ENCODE data around the gene SYK. TPM values are rescaled to one million over a fixed set of nuclear protein-coding genes. Genes with fewer than 3 reads are reported as not detected.

SYK gene
- polyA plus RNA-seq, 1 of the 3 experiments (the other 2 are of a cell fraction), result not detected

- ChIA-PET POLR2A (no interaction called here), CTCF (interaction anchor here (1.1 to 9.8 kb wide), 4 partner anchors 10 to 166 kb away, joined by 3 to 44 read pairs (median 7); no protein-coding TSS in a partner anchor)
- no peaks in the 10 kb centered on the region for H4K20me1 ChIP-seq (ENCODE audit: insufficient read depth)
- no peak overlapping the region for H2AFZ ChIP-seq (ENCODE audit: low read depth)
- no peak overlapping the region for H3K27ac ChIP-seq (ENCODE audit: low read depth in 2 of 2, low read length in 1 of 2)
- no peaks in the 10 kb centered on the region for H3F3A ChIP-seq (replicated peaks; ENCODE audit: insufficient read depth)
- H3K36me3 ChIP-seq (replicated peaks in 1 of 2; ENCODE audit: control insufficient read depth in 1 of 2, insufficient read depth in 2 of 2, low read length in 1 of 2), result no peaks in the 10 kb centered on the region
- H3K9me3 ChIP-seq, result no peaks in the 10 kb centered on the region
- TF ChIP-seq RAD21 (IDR thresholded peaks at IDR 0.05; ENCODE audit: low read length) (no peak), NRF1 (IDR thresholded peaks at IDR 0.05; ENCODE audit: low read depth, low read length) (no peak), EP300 (IDR thresholded peaks at IDR 0.05; ENCODE audit: borderline replicate concordance in 1 of 2, low read depth in 1 of 2, low read length in 1 of 2) (no peak), SMC3 (IDR thresholded peaks at IDR 0.05; ENCODE audit: low read depth, low read length) (no peak), YY1 (IDR thresholded peaks at IDR 0.05; ENCODE audit: low read depth) (no peak), TAF1 (IDR thresholded peaks at IDR 0.05; ENCODE audit: borderline replicate concordance, low read depth, low read length) (no peak), IRF3 (IDR thresholded peaks at IDR 0.05; ENCODE audit: low read depth, low read length) (no peak), ZBTB33 (IDR thresholded peaks at IDR 0.05; ENCODE audit: borderline replicate concordance, low read depth) (no peak), TEAD4 (IDR thresholded peaks at IDR 0.05; ENCODE audit: borderline replicate concordance, insufficient read depth) (no peak), JUND (IDR thresholded peaks at IDR 0.05) (no peak), MEF2A (IDR thresholded peaks at IDR 0.05; ENCODE audit: borderline replicate concordance, low read depth) (no peak), REST (IDR thresholded peaks at IDR 0.05; ENCODE audit: low read depth, low read length) (no peak), POLR2AphosphoS5 (IDR thresholded peaks at IDR 0.05; ENCODE audit: low read depth, low read length) (no peak), FOXJ3 (CRISPR knock-in tag; IDR thresholded peaks at IDR 0.05) (no peak), ELF1 (IDR thresholded peaks at IDR 0.05) (no peak)
- no peaks in the 10 kb centered on the region for H3K9me2 ChIP-seq
- DNase-seq, result no peak
- WGBS (ENCODE audit: low lambda C conversion rate), result 74% methylated on average over 3 of the region's 3 CpGs
- H3K9ac ChIP-seq, result no peak overlapping the region
- H3K27me3 ChIP-seq (ENCODE audit: insufficient read depth), result no peaks in the 10 kb centered on the region
- no peaks in the 10 kb centered on the region; a peak in 1 of 4 replicates for H3K4me1 ChIP-seq (ENCODE audit: control insufficient read depth in 1 of 2, insufficient read depth in 2 of 2, low read depth in 1 of 2, low read length in 1 of 2)
- no peaks in the 10 kb centered on the region for H3K79me2 ChIP-seq (ENCODE audit: insufficient read depth)
- H3K4me2 ChIP-seq, result no peak overlapping the region
- no peak overlapping the region for H3K4me3 ChIP-seq (ENCODE audit: low read depth in 2 of 2, low read length in 1 of 2)
These were observed 94.6 kb downstream of the SYK start for GRCh38 chr9:90896231-90896630.
